Loucy (cell line): ENCODE measurements around the gene USP22.

Experiments used
- EZH2phosphoT487 ChIP-seq: fragments of 200-600 bp; IDR thresholded peaks from 2 replicates; pipeline ENCODE4 v1.6.1; 2018; ENCODE audit warnings: antibody characterized with exemption, mild to moderate bottlenecking, moderate library complexity, borderline replicate concordance
- TF ChIP-seq, protein P1 (sequence below): fragments of 200-600 bp; sonication (generic); conservative IDR thresholded peaks from 2 replicates; pipeline ENCODE4 v1.5.1; 2014; ENCODE audit warnings: mild to moderate bottlenecking, antibody characterized with exemption, low read length

DNA sequence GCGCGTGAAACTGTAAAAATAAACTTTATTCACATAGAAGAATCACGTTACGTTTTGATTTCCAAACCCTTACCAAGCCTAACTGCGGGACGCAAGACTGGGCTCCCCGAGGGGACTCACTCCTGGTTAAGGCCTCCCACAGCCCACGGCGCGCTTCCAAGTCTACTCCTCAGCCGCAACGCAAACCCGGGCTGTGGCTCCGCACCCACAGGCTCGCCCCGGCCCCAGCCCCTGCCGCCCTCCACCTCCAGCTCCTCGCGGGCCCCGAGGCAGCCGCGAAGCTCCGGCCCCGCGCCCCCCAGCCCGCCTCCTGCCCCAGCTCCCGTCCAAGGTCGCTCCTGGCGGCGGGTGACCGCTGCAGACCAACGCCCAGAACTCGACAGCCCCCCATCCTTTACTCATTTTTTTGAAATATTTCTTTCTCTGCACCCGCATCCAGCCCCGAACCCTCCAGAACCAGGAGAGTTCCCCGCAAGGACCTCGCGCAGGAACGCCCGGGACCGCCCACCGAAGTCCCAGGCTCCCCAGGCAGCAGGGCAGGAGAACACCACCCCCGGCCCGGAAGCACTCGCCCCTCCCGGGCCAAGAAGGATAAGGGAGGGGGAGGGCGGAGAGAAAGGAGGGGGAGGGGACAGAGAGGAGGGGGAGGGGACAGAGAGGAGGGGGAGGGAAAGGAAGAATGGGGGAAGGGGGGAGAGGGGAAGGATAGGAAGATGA is 912 bp downstream of the USP22 start:
- TF ChIP-seq, protein P1, sequence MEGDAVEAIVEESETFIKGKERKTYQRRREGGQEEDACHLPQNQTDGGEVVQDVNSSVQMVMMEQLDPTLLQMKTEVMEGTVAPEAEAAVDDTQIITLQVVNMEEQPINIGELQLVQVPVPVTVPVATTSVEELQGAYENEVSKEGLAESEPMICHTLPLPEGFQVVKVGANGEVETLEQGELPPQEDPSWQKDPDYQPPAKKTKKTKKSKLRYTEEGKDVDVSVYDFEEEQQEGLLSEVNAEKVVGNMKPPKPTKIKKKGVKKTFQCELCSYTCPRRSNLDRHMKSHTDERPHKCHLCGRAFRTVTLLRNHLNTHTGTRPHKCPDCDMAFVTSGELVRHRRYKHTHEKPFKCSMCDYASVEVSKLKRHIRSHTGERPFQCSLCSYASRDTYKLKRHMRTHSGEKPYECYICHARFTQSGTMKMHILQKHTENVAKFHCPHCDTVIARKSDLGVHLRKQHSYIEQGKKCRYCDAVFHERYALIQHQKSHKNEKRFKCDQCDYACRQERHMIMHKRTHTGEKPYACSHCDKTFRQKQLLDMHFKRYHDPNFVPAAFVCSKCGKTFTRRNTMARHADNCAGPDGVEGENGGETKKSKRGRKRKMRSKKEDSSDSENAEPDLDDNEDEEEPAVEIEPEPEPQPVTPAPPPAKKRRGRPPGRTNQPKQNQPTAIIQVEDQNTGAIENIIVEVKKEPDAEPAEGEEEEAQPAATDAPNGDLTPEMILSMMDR, result no peak
- no peak for TF ChIP-seq EZH2phosphoT487
